Peyer's patch (tissue), 4 donors: Measurements from ENCODE around the gene ATOH8.

Source experiments
- POLR2A ChIP-seq, 2 donors: fragments of 450-650 bp; IDR thresholded peaks; one replicate each; pipeline ENCODE4 v1.5.1; 2017; ENCODE audit warnings: antibody characterized with exemption in 2 of 2, mild to moderate bottlenecking in 2 of 2, moderate library complexity in 2 of 2
- TF ChIP-seq, protein P1 (sequence below), 6 experiments: fragments of 450-650 bp in 4 of 6; fragments of 200-600 bp in 2 of 6; sonication (generic) in 1 of 6; IDR thresholded peaks; one replicate each; pipeline ENCODE4 v1.5.1; 2017 to 2019; ENCODE audit warnings: antibody characterized with exemption in 6 of 6, mild to moderate bottlenecking in 3 of 6, moderate library complexity in 1 of 6

DNA sequence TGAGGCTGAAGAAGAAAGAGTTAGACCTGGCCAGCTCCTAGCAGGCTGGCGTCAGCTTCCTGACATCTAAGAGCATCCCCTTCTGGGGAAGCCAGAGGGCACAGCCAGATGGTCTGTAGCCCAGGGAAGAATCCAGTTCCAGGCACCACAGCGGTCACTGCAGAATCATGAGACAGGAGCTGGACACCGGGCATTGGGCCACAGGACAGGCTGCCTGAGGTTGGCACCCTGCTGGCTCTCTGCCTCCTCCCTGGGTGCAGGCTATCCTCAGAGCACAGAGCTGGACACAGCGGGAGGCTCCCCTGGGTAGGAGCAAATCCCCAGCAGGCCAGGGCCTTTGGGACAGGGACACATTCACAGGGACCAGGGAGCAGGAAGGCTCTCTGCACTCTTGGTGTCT lies 19.8 kb upstream of the ATOH8 start:
- no peak for TF ChIP-seq POLR2A (IDR thresholded peaks at IDR 0.05)
- TF ChIP-seq, protein P1, sequence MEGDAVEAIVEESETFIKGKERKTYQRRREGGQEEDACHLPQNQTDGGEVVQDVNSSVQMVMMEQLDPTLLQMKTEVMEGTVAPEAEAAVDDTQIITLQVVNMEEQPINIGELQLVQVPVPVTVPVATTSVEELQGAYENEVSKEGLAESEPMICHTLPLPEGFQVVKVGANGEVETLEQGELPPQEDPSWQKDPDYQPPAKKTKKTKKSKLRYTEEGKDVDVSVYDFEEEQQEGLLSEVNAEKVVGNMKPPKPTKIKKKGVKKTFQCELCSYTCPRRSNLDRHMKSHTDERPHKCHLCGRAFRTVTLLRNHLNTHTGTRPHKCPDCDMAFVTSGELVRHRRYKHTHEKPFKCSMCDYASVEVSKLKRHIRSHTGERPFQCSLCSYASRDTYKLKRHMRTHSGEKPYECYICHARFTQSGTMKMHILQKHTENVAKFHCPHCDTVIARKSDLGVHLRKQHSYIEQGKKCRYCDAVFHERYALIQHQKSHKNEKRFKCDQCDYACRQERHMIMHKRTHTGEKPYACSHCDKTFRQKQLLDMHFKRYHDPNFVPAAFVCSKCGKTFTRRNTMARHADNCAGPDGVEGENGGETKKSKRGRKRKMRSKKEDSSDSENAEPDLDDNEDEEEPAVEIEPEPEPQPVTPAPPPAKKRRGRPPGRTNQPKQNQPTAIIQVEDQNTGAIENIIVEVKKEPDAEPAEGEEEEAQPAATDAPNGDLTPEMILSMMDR (IDR thresholded peaks at IDR 0.05), result no peak
